NOMO-1 treated with dmso at 0.1 percent for 144 hours (cell line): ENCODE results near the gene CCM2L.

Source experiments
- DNase-seq: peaks from one replicate; lab custom pipeline; 2025; ENCODE audit not compliant: unreplicated experiment; lab: John Stamatoyannopoulos, UW

CCM2L gene

GRCh38 chr20:32053648-32054047 lies 43.4 kb downstream of the CCM2L start:
- DNase-seq: no peak

DNA sequence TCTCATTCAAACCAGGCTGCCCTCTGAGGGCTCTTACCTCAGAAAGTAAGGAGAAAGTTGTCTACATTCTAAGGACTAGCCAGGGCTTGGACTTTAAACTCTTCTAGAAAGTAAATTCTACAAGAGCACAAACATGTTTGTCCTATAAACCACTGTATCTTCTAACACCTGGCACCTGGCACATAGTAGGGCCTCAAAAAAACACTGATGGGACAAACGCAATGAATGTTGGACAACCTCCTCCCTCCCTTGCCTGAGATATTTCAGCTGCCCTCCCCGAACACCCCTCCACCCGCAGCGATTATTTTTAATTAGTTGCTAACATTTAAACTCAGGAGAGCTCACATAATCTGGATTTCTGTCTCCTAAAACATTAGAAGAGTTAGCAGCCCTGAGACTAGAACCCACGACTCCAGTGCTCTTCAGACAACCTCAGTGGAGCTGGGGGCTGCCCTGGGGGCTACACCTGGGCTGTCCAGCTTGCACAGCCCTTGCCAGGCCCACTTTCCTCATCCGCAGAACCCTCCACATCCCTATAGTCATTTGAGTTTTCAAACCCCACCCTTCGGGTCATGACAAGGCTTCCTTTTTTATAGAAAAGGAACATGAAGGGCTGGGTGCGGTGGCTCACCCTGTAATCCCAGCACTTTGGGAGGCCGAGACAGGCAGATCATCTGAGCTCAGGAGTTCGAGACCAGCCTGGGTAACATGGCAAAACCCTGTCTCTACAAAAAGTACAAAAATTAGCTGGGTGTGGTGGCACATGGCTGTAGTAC lies 46.7 kb downstream of the CCM2L start:
- DNase-seq: no peak

- no peak for DNase-seq
These were observed 47.5 kb downstream of the CCM2L start for GRCh38 chr20:32057656-32058184.

DNA sequence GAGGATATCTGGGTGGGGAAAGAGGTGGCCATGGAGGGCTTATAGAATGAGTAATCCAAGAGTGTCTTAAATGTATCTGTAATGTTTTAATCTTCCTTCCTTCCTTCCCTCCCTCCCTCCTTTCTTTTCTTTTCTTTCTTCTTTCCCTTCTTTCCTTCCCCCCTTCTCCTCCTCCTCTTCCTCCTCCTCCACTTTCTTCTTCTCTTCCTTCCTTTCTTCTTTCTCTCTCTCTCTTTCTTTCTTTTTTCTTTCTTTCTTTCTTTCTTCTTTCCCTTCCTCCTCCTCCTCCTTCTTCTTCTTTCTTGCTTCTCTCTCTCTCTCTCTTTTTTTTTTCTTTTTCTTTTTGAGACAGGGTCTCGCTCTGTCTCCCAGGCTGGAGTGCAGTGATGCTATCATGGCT lies 49.0 kb downstream of the CCM2L start:
- no peak for DNase-seq

GRCh38 chr20:32062776-32063170 lies 52.5 kb downstream of the CCM2L start:
- DNase-seq: peak; percentile 92

DNA sequence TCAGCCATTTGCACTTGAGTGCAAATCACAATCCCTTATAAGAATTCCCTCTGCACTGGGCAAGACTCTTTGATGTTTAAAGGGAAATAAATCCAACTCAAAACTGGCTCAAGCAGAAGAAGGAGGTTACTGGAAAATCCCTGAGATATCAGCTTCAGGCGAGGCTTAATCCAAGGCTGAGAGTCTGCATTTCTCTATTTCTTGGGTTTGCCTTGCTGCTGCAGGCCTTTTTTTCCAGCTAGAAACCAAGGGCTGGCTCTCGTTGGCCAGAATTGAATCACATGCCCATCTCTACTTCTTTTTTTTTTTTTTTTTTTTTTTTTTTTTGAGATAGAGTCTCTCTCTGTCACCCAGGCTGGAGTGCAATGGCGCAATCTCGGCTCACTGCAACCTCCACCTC lies 53.5 kb downstream of the CCM2L start:
- DNase-seq: peak; percentile 45

GRCh38 chr20:32064667-32065066 lies 54.4 kb downstream of the CCM2L start:
- DNase-seq: no peak

GRCh38 chr20:32067234-32067821 lies 57.1 kb downstream of the CCM2L start:
- peak; percentile 64 for DNase-seq

DNA sequence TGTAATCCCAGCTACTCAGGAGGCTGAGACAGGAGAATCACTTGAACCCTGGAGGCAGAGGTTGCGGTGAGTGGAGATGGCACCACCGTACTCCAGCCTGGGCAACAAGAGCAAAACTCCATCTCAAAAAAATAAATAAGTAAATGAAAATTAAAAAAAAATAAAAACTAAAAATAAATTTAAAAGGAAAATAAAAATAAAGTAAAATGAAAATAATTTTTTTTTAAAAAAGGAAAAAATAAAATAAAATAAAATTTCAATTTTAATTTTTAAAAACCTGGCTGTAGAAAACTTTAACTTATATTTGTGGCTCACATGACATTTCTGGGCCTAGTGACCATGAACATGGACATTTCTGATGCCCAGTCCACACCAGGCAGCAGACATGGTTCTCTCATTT lies 57.9 kb downstream of the CCM2L start:
- no peak for DNase-seq

DNA sequence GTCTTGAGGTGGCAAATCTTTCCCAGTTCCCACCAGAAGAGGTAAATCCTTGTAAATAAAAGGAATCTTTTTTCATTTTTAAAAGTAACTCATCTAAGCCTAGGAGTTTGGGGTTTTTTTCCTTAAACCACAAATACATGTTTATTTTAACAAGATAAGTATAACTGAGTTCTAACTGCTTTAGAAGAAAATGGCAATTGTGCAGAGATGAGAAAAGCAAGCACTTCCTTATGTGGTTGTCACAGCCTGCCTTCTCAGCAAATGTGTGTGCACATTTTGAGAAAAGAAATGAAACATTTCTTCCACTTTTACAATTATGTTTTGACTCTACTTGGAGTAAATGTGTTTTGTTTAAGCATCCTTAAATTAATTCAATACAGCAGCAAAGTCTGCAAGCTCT lies 59.5 kb downstream of the CCM2L start:
- no peak for DNase-seq

- DNase-seq: no peak
These were observed 60.0 kb downstream of the CCM2L start for GRCh38 chr20:32070282-32070681.

DNA sequence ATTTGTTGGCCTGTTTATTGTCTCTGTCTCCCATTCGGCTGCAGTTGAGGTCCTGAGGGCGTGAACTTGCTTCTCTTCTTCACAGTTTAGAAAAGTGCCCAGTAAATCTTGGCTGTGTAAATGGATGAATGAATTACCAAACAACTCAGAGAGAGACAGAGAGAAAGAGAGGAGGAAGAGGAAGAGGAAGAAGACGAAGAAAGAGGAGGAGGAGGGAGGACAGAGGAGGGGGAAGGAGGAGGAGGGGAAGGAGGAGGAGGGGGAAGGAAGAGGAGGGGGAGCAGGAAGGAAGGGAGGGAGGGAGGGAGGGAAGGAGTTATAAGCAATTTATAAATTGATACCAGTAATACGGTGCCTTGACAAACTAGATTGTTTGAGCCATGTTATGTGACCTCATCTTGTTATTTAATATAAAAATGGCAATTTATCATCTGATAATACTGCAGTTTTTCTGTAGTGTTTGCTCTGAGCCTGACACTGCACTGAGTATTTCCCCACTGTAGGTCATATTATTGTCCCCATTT lies 60.5 kb downstream of the CCM2L start:
- no peak for DNase-seq

DNA sequence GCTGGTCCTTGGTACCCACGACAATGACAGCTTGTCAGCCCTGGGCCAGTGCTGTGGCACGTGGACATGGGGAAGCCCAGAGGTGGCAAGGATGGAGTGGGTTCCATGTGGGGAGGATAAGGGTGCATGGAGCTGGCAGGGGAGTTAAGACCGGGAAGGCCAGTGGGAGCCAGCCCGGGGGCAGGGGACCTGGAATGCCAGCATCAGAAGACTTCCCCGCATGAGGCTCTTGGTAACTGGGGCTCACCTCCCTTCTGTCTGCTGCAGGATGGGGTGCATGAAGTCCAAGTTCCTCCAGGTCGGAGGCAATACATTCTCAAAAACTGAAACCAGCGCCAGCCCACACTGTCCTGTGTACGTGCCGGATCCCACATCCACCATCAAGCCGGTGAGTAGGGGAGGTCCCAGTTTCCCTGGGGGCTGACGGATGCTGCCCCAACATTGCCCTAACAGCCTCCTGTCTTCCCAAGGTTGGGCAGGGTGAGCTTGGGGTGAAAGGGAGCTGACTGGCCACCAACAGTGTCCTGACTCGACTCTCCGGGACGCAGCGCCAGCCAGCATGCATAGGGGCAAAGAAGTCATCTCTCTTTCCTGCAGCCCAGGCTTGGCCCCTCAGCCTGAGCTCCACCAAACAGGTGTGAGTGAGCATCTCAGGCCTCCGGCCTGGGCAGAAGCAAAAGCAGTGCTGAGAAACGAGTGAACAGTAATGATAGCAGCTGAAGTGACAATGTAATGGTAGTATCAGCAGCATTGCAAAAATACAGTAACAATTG lies 61.3 kb downstream of the CCM2L start:
- DNase-seq: no peak

GRCh38 chr20:32072168-32072750 lies 62.0 kb downstream of the CCM2L start:
- DNase-seq: no peak

DNA sequence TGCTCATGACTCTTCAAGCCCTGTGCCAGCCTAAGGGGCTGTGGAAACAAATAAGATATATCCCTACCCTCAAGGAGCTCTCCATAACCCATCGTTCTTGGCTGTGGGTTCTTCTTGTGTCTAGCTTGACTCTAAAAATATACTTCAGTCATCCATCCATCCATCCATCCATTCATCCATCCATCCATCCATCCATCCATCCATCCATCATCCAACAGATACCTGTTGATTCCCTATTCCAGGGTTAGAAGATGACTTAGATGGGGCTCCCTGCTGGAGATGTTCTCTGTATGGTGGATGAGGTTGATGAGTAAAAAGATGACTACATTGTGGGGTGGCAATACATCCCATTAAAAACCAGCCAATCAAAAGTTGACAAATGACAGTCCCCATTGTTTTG lies 65.3 kb downstream of the CCM2L start:
- no peak for DNase-seq

DNA sequence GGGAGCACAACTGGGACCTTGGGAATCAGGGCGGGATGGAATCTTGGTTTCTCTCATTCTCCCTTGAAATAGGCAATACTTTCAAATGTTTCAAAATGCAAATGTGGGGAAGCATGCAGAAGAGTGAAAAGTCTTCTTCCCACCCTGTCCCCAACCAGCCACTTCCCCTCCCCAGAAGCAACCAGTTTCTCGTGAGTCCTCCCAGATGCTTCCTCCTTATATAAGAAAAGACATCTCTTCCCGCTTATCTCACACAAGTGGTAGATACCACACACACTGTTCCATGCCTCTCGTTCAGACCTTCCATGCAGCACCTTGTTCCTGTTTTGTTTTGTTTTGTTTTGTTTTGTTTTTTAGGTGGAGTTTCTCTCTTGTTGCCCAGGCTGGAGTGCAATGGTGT lies 67.0 kb downstream of the CCM2L start:
- DNase-seq: no peak

GRCh38 chr20:32078322-32078721 lies 68.1 kb downstream of the CCM2L start:
- DNase-seq: no peak

- no peak for DNase-seq
These were observed 68.6 kb downstream of the CCM2L start for GRCh38 chr20:32078791-32079190.

DNA sequence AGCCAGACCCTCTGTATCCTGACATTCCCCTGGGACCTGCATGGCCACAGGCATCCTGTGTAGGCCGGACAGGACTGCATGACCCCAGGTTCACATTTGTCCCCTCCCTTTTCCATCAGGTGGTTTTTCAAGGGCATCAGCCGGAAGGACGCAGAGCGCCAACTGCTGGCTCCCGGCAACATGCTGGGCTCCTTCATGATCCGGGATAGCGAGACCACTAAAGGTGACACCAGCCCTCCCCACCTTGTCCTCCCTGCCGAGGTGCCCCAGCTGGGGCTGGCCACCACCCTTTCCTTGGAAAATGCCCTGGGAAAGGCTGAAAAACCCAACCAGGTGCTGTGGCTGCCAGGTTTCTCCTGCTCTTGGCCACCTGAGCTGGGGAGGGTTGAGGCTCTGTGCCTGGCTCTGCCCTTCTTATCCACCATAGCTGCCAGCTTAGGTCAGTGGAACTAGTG lies 69.4 kb downstream of the CCM2L start:
- no peak for DNase-seq

DNA sequence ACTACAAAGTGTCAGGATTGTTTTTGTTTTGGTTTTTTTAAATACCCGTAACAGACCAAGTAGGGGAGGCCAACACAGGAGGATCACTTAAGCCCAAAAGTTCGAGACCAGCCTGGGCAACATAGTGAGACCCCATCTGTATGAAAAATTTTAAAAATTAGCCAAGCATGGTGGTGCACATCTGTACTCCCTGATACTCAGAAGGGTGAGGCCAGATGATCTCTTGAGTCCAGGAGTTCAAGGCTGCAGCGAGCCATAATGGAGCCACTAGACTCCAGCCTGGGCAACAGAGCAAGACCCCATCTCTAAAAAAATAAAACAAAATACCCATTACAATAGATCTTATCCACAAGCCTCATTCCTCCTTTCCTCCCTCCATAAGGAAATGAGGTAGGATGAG lies 70.5 kb downstream of the CCM2L start:
- no peak for DNase-seq
